ENCODE results near the gene PALMD.

The PALMD gene

DNA sequence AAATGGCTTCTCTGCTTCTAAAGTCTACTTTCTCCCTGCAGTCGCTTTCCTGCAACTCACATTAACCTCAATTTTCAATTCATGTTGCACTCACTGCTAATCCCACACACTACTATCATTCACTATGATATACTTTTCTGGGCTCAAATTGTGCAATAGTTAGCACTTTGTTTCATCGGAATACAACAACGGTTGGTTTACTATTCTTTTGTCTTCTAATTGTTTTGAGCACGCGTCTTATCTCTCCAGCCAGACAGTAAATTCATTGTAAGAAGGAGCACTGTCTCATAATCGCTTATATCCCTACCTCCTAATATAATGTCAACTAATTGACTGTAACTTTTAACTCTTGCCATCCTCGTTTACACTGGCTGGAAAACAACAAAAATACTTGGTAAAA, 3.9 kb upstream of the PALMD start:
- Histone ChIP-seq H3K36me3 (ENCODE audit: insufficient read depth, low read length) (no peaks in the 10 kb centered on the region), H3K4me3 (ENCODE audit: low read length, poor library complexity, severe bottlenecking) (no peak overlapping the region), H3K9ac (ENCODE audit: low read depth, low read length, poor library complexity, severe bottlenecking) (no peak overlapping the region), H3K27me3 (ENCODE audit: insufficient read depth, low read length, poor library complexity, severe bottlenecking) (no peaks in the 10 kb centered on the region), H3K79me2 (ENCODE audit: insufficient read depth, low read length) (no peaks in the 10 kb centered on the region), H3F3A (ENCODE audit: low read depth) (no peaks in the 10 kb centered on the region), H3K9me3 (ENCODE audit: insufficient read depth, low read depth, low read length) (no peaks in the 10 kb centered on the region), H4K20me1 (ENCODE audit: insufficient read depth, low read length, poor library complexity, severe bottlenecking) (no peaks in the 10 kb centered on the region), H2AFZ (ENCODE audit: low read length) (no peak overlapping the region), H3K4me2 (ENCODE audit: low read depth, low read length, poor library complexity, severe bottlenecking) (no peak overlapping the region), H3K9me2 (replicated peaks; ENCODE audit: low read depth, low read length) (no peaks in the 10 kb centered on the region), H3K4me1 (ENCODE audit: insufficient read depth, low read length, poor library complexity, severe bottlenecking) (no peaks in the 10 kb centered on the region)
- TF ChIP-seq, protein P1, sequence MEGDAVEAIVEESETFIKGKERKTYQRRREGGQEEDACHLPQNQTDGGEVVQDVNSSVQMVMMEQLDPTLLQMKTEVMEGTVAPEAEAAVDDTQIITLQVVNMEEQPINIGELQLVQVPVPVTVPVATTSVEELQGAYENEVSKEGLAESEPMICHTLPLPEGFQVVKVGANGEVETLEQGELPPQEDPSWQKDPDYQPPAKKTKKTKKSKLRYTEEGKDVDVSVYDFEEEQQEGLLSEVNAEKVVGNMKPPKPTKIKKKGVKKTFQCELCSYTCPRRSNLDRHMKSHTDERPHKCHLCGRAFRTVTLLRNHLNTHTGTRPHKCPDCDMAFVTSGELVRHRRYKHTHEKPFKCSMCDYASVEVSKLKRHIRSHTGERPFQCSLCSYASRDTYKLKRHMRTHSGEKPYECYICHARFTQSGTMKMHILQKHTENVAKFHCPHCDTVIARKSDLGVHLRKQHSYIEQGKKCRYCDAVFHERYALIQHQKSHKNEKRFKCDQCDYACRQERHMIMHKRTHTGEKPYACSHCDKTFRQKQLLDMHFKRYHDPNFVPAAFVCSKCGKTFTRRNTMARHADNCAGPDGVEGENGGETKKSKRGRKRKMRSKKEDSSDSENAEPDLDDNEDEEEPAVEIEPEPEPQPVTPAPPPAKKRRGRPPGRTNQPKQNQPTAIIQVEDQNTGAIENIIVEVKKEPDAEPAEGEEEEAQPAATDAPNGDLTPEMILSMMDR (conservative IDR thresholded peaks at IDR 0.05; ENCODE audit: low read length) = no peak
- TF ChIP-seq EZH2phosphoT487 (IDR thresholded peaks at IDR 0.05; ENCODE audit: borderline replicate concordance) = no peak

DNA sequence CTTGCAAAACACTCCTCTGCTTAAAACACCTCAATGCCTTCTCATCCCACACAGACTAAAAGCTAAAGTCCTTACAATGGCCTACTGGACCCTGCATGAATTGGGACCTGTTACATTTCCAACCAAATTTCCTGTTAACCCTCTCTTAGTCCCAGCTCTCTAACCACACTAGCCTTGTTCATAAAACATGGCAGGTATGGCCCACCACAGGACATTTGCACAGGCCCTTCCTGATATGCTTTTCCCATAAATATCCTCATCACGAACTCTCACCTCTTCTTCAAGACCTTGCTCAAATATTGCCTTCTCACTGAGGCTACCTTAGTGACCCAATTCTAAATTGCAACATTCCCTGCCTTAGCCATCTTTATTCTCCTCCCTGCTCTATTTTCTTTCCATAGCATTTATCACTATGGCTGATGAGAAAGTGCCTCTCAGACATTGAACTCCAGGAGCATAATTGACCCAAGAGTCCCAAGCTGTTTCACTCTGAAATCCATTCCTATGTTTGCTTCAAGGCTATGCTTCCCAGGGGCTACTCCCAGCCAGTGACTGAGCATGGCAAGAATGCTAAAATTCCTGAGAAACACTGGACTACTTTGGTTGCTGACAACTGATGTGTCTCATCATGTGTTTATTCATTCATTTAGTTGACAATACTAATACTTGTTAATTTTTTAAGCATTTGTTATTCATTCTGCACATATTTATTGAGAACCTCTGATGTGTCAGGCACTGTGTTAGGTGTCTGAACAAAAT, 2.7 kb upstream of the PALMD start:
- H3K9me3 ChIP-seq (ENCODE audit: insufficient read depth, low read depth, low read length) = no peaks in the 10 kb centered on the region
- H4K20me1 ChIP-seq (ENCODE audit: insufficient read depth, low read length, poor library complexity, severe bottlenecking) = no peaks in the 10 kb centered on the region
- H3K9me2 ChIP-seq (replicated peaks; ENCODE audit: low read depth, low read length) = no peaks in the 10 kb centered on the region
- H3K9ac ChIP-seq (ENCODE audit: low read depth, low read length, poor library complexity, severe bottlenecking) = no peak overlapping the region
- H3K36me3 ChIP-seq (ENCODE audit: insufficient read depth, low read length) = no peaks in the 10 kb centered on the region
- no peak overlapping the region for H3K4me3 ChIP-seq (ENCODE audit: low read length, poor library complexity, severe bottlenecking)
- no peaks in the 10 kb centered on the region for H3K27me3 ChIP-seq (ENCODE audit: insufficient read depth, low read length, poor library complexity, severe bottlenecking)
- H3K4me1 ChIP-seq (ENCODE audit: insufficient read depth, low read length, poor library complexity, severe bottlenecking) = no peaks in the 10 kb centered on the region
- TF ChIP-seq, protein P1 (conservative IDR thresholded peaks at IDR 0.05; ENCODE audit: low read length) = no peak
- no peak for TF ChIP-seq EZH2phosphoT487 (IDR thresholded peaks at IDR 0.05; ENCODE audit: borderline replicate concordance)
- H3K79me2 ChIP-seq (ENCODE audit: insufficient read depth, low read length) = no peaks in the 10 kb centered on the region
- H3K4me2 ChIP-seq (ENCODE audit: low read depth, low read length, poor library complexity, severe bottlenecking) = no peak overlapping the region
- H3F3A ChIP-seq (ENCODE audit: low read depth) = no peaks in the 10 kb centered on the region
- no peak overlapping the region for H2AFZ ChIP-seq (ENCODE audit: low read length)

DNA sequence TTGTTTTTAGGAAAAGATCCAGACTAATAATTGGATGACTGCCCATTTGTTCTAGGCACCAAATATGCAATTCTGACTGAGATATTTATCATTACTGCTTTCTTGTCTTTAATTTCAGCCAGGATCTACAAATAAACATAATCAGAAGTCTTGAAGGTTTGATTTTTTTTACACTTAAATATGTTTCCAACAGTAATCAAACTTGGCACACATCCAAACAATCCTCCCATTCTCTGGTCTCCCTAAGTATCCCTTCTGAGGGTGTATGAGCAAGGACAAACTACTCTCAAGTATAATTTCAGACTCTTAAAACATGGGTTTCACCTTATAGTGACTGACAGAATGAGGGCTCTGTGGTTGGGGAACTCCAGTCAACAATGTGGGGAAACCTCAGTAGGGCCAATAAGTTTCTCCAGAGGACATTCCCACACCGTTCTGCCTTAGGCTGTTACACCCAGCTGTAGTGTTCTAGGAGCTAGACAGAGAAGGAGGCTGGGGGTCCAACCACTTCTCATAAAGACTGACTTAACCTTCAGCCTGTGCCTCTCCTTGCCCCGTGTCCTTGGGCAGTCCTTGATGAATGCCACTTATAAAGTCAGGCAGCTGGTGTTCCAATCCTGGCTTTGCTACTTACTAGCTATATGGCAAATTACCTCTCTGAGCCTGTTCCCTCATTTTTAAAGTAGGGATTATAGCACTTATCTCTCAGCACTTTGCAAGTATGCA, 1.5 kb upstream of the PALMD start:
- H3K9me3 ChIP-seq (ENCODE audit: insufficient read depth, low read depth, low read length) = no peaks in the 10 kb centered on the region
- no peaks in the 10 kb centered on the region for H3K9me2 ChIP-seq (replicated peaks; ENCODE audit: low read depth, low read length)
- no peaks in the 10 kb centered on the region for H3K36me3 ChIP-seq (ENCODE audit: insufficient read depth, low read length)
- no peaks in the 10 kb centered on the region for H4K20me1 ChIP-seq (ENCODE audit: insufficient read depth, low read length, poor library complexity, severe bottlenecking)
- no peaks in the 10 kb centered on the region for H3F3A ChIP-seq (ENCODE audit: low read depth)
- H3K79me2 ChIP-seq (ENCODE audit: insufficient read depth, low read length) = no peaks in the 10 kb centered on the region
- no peak overlapping the region for H3K9ac ChIP-seq (ENCODE audit: low read depth, low read length, poor library complexity, severe bottlenecking)
- TF ChIP-seq, protein P1 (conservative IDR thresholded peaks at IDR 0.05; ENCODE audit: low read length) = no peak
- no peak for TF ChIP-seq EZH2phosphoT487 (IDR thresholded peaks at IDR 0.05; ENCODE audit: borderline replicate concordance)
- no peak overlapping the region for H3K4me3 ChIP-seq (ENCODE audit: low read length, poor library complexity, severe bottlenecking)
- no peak overlapping the region for H2AFZ ChIP-seq (ENCODE audit: low read length)
- no peaks in the 10 kb centered on the region for H3K4me1 ChIP-seq (ENCODE audit: insufficient read depth, low read length, poor library complexity, severe bottlenecking)
- no peak overlapping the region for H3K4me2 ChIP-seq (ENCODE audit: low read depth, low read length, poor library complexity, severe bottlenecking)
- H3K27me3 ChIP-seq (ENCODE audit: insufficient read depth, low read length, poor library complexity, severe bottlenecking) = no peaks in the 10 kb centered on the region
